HG03139 (cell line): ENCODE results near the gene GOLGA6C.
"Not testable (repeated sequence)": the region's sequence is repeated elsewhere in the genome, so short reads cannot be mapped to it uniquely, and the experiment has no call there.

Experiments used
- ATAC-seq: cut with Tn5 transposase; IDR thresholded peaks from one replicate; pipeline ENCODE4 v1.9.1; 2021; ENCODE audit not compliant: unreplicated experiment

GOLGA6C gene

GRCh38 chr15:75314552-75315290 lies 56.6 kb downstream of the GOLGA6C start:
- no peak for ATAC-seq

GRCh38 chr15:75319231-75319897 lies 61.2 kb downstream of the GOLGA6C start:
- not testable (repeated sequence) for ATAC-seq
